Activated CD4-positive, alpha-beta T cell treated with anti-CD3 and anti-CD28 coated beads, Interleukin-2, amount 50 U/mL, for 1 hour (primary cell): ENCODE results near the gene MCL1.
"Not testable (repeated sequence)": the region's sequence is repeated elsewhere in the genome, so short reads cannot be mapped to it uniquely, and the experiment has no call there.

Experiments used
- DNase-seq: peaks from one replicate; pipeline ENCODE4 v3.0.0-alpha.2; 2020

MCL1 gene

GRCh38 chr1:150567717-150568593, 11.5 kb downstream of the MCL1 start:
- no peak for DNase-seq

- peak; percentile 34 for DNase-seq
Observed at GRCh38 chr1:150567341-150567716, 12.1 kb downstream of the MCL1 start.

GRCh38 chr1:150566589-150567340, 12.6 kb downstream of the MCL1 start:
- no peak for DNase-seq

- not testable (repeated sequence) for DNase-seq
Observed at GRCh38 chr1:150565240-150565991, 14.0 kb downstream of the MCL1 start.

GRCh38 chr1:150564051-150564991, 15.1 kb downstream of the MCL1 start:
- no peak for DNase-seq

- DNase-seq = peak; percentile 42
Observed at GRCh38 chr1:150563340-150564038, 15.9 kb downstream of the MCL1 start.

- peak; percentile 61 for DNase-seq
Observed at GRCh38 chr1:150562446-150563339, 16.7 kb downstream of the MCL1 start.

GRCh38 chr1:150561974-150562445, 17.4 kb downstream of the MCL1 start:
- DNase-seq = peak; percentile 80

GRCh38 chr1:150561254-150561973, 18.0 kb downstream of the MCL1 start:
- peak; percentile 51 for DNase-seq

GRCh38 chr1:150560576-150561253, 18.7 kb downstream of the MCL1 start:
- peak; percentile 82 for DNase-seq

- peak; percentile 74 for DNase-seq
Observed at GRCh38 chr1:150560011-150560438, 19.4 kb downstream of the MCL1 start.

- DNase-seq = no peak
Observed at GRCh38 chr1:150559656-150560010, 19.8 kb downstream of the MCL1 start.

GRCh38 chr1:150558761-150559655, 20.4 kb downstream of the MCL1 start:
- no peak for DNase-seq

- DNase-seq = no peak
Observed at GRCh38 chr1:150558303-150558704, 21.1 kb downstream of the MCL1 start.

- DNase-seq = no peak
Observed at GRCh38 chr1:150557813-150558212, 21.6 kb downstream of the MCL1 start.

- no peak for DNase-seq
Observed at GRCh38 chr1:150557065-150557600, 22.3 kb downstream of the MCL1 start.
